HepG2 (cell line): ENCODE data around the gene KLHL36. TPM values are rescaled to one million over a fixed set of nuclear protein-coding genes. Genes with fewer than 3 reads are reported as not detected.
A peak's percentile ranks its signal among the peaks of the same experiment; 100 is the strongest.

ENCODE experiments used
- HES4 ChIP-seq: sonication (generic); formaldehyde crosslinking; IDR thresholded peaks from 2 replicates; pipeline ENCODE4 v1.9.0; 2021; ENCODE audit warnings: mild to moderate bottlenecking, missing genetic modification reagents, borderline replicate concordance
- HMG20B ChIP-seq: conservative IDR thresholded peaks from 2 replicates; pipeline ENCODE4 v1.6.1; 2016; ENCODE audit warnings: missing genetic modification reagents, missing compliant biosample characterization
- NCOA5 ChIP-seq: sonication (generic); formaldehyde crosslinking; IDR thresholded peaks from 2 replicates; pipeline ENCODE4 v1.4.0; 2020; ENCODE audit warnings: missing genetic modification reagents
- PRDM15 ChIP-seq: sonication (generic); formaldehyde crosslinking; IDR thresholded peaks from 2 replicates; pipeline ENCODE4 v1.4.0; 2020; ENCODE audit warnings: missing genetic modification reagents
- RFX3 ChIP-seq: IDR thresholded peaks from 2 replicates; pipeline ENCODE4 v1.6.1; 2016; ENCODE audit warnings: missing biosample characterization, missing genetic modification reagents
- SCMH1 ChIP-seq: sonication (generic); formaldehyde crosslinking; IDR thresholded peaks from 2 replicates; pipeline ENCODE4 v1.9.0; 2021; ENCODE audit warnings: missing genetic modification reagents, mild to moderate bottlenecking, borderline replicate concordance
- ZHX1 ChIP-seq: sonication (generic); formaldehyde crosslinking; IDR thresholded peaks from 2 replicates; pipeline ENCODE4 v1.8.1; 2022; ENCODE audit warnings: low read depth, mild to moderate bottlenecking, missing genetic modification reagents
- ZMYM4 ChIP-seq: sonication (generic); formaldehyde crosslinking; IDR thresholded peaks from 2 replicates; pipeline ENCODE4 v1.8.1; 2023; ENCODE audit warnings: mild to moderate bottlenecking, missing genetic modification reagents
- ZNF318 ChIP-seq: sonication (generic); formaldehyde crosslinking; IDR thresholded peaks from 2 replicates; pipeline ENCODE4 v1.4.0; 2020; ENCODE audit warnings: mild to moderate bottlenecking, missing genetic modification reagents
- ZNF558 ChIP-seq: sonication (generic); formaldehyde crosslinking; IDR thresholded peaks from 2 replicates; pipeline ENCODE4 v1.9.0; 2022; ENCODE audit warnings: mild to moderate bottlenecking, missing genetic modification reagents, borderline replicate concordance
- ZNF761 ChIP-seq: sonication (generic); formaldehyde crosslinking; conservative IDR thresholded peaks from 2 replicates; pipeline ENCODE4 v1.4.0; 2020; ENCODE audit warnings: mild to moderate bottlenecking, missing genetic modification reagents
- ZNF782 ChIP-seq: sonication (generic); formaldehyde crosslinking; IDR thresholded peaks from 2 replicates; pipeline ENCODE4 v1.4.0; 2020; ENCODE audit warnings: missing genetic modification reagents, mild to moderate bottlenecking, borderline replicate concordance
- polyA plus RNA-seq, 8 experiments: library from polyadenylated mRNA; depleted of rRNA in 3 of 8; stranded (reverse) in 7 of 8; unstranded in 1 of 8; fragments of >200 nt; fragmentation: Illumina TruSeq in 4 of 8; extraction: Trizol in 4 of 8; gene quantifications; 2 replicates each; pipeline versions ENCODE4 v1.2.1 to v1.2.3, GENCODE V29; 2011 to 2016; ENCODE audit warnings: low read depth in 4 of 8, missing spikeins in 1 of 8, mixed read lengths in 1 of 8; ENCODE audit not compliant: insufficient read depth in 1 of 8
- total RNA-seq, 5 experiments: library from RNA; depleted of rRNA; stranded (reverse); fragments of >200 nt; fragmentation: Illumina TruSeq; extraction: Trizol; gene quantifications; 2 replicates each; pipeline ENCODE4 v1.2.3, GENCODE V29; 2016; ENCODE audit warnings: low read depth in 1 of 5

Gene KLHL36
- total and polyA plus RNA-seq, 2 of the 13 experiments (the other 11 are each of a cell fraction or from before 2014, with no cell fraction given) = 24.3 to 26.0 TPM

- TF ChIP-seq ZNF318 (CRISPR knock-in tag) (no peak), HMG20B (CRISPR knock-in tag) (0 out of 2 replicates have a peak, but pooled peaks have one; percentile 22), ZNF558 (CRISPR knock-in tag) (peak; percentile 34; the same call in 1 of the 2 replicates), HES4 (CRISPR knock-in tag) (peak; percentile 74; the same call in 1 of the 2 replicates), ZMYM4 (peak; percentile 75), ZHX1 (no peak), PRDM15 (CRISPR knock-in tag) (no peak), ZNF782 (CRISPR knock-in tag) (no peak), RFX3 (CRISPR knock-in tag) (no peak), NCOA5 (no peak), ZNF761 (CRISPR knock-in tag) (no peak), SCMH1 (CRISPR knock-in tag) (no peak)
These were observed 30.3 kb upstream of the KLHL36 start, which contains the start of gene COTL1 (continued) for GRCh38 chr16:84617791-84618580.
